Measurements from ENCODE around the gene TMTC1.

DNA sequence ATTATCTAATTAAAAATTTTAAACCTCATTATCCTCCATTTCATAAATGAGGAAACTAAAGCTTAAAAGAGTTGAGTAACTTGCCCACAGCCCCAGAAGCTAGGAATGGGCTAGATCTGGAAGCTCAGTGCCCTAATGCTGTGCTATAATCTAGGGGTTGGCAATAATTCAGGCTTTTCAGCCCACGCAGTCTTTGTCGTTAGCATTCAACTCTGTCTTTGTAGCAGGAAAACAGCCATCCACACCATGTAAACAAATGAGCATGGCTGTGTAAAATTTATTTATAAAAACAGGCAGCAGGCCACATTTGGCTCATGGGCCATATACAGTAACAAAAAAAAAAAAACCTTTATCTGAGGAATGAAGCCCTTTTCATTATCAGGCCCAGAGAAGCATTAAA is 193.9 kb downstream of the TMTC1 start:
- no peak for TF ChIP-seq ZNF274 (IDR thresholded peaks at IDR 0.05; ENCODE audit: low read depth, low read length)
- TF ChIP-seq YY1 (IDR thresholded peaks at IDR 0.05; ENCODE audit: insufficient read depth, insufficient read length), result no peak
- no peak for TF ChIP-seq SUZ12 (IDR thresholded peaks at IDR 0.05; ENCODE audit: extremely low read depth, insufficient read depth, insufficient read length)
